Endothelial cell (in vitro differentiated cells): ENCODE data around the gene GNAO1. TPM values are rescaled to one million over a fixed set of nuclear protein-coding genes. Genes with fewer than 3 reads are reported as not detected.

Experiments
- DNase-seq: peaks from one replicate; pipeline ENCODE4 v3.0.0; 2021; ENCODE audit warnings: low spot score
- H3K27ac Mint-ChIP-seq: one replicate; pipeline ENCODE4 v1.8.0; 2021; ENCODE audit warnings: mixed read lengths, inconsistent platforms; ENCODE audit not compliant: unreplicated experiment
- H3K27me3 Mint-ChIP-seq: one replicate; pipeline ENCODE4 v1.8.0; 2021; ENCODE audit warnings: mild to moderate bottlenecking, moderate library complexity, mixed read lengths, inconsistent platforms; ENCODE audit not compliant: unreplicated experiment
- H3K36me3 Mint-ChIP-seq: one replicate; pipeline ENCODE4 v1.8.0; 2021; ENCODE audit warnings: mild to moderate bottlenecking, low read depth, mixed read lengths, inconsistent platforms; ENCODE audit not compliant: unreplicated experiment
- H3K4me1 Mint-ChIP-seq: one replicate; pipeline ENCODE4 v1.8.0; 2021; ENCODE audit warnings: mild to moderate bottlenecking, mixed read lengths, inconsistent platforms; ENCODE audit not compliant: unreplicated experiment
- H3K4me3 Mint-ChIP-seq: one replicate; pipeline ENCODE4 v1.8.0; 2021; ENCODE audit warnings: mild to moderate bottlenecking, mixed read lengths, inconsistent platforms; ENCODE audit not compliant: unreplicated experiment
- H3K9me3 Mint-ChIP-seq: one replicate; pipeline ENCODE4 v1.8.0; 2021; ENCODE audit warnings: mixed read lengths, inconsistent platforms; ENCODE audit not compliant: unreplicated experiment
- CTCF ChIP-seq: fragments of 200-600 bp; sonication (generic); IDR thresholded peaks from one replicate; pipeline ENCODE4 v1.5.0; 2021; ENCODE audit warnings: antibody characterized with exemption; ENCODE audit not compliant: unreplicated experiment
- total RNA-seq: library from RNA; stranded (reverse); fragmentation: NEBNext Ultra II Directional; extraction: Animal tissue kit (Norgen Biotek cat#: 25700); gene quantifications from one replicate; pipeline ENCODE4 v1.2.1, GENCODE V29; 2021; ENCODE audit not compliant: unreplicated experiment

GNAO1 gene
- total RNA-seq, 1 donor from 2014 or later: 0.69 TPM

- Mint-ChIP-seq H3K27ac (no peak overlapping the region), H3K36me3 (no peaks in the 10 kb centered on the region), H3K4me1 (peaks cover 3% of the 10 kb centered on the region), H3K9me3 (no peaks in the 10 kb centered on the region), H3K4me3 (no peak overlapping the region), H3K27me3 (no peaks in the 10 kb centered on the region)
- TF ChIP-seq CTCF: no peak
- DNase-seq: no peak
Measured at GRCh38 chr16:56234737-56235136, 43.4 kb downstream of the GNAO1 start.

GRCh38 chr16:56237451-56237930 is 46.2 kb downstream of the GNAO1 start:
- no peaks in the 10 kb centered on the region for H3K9me3 Mint-ChIP-seq
- no peak overlapping the region for H3K4me3 Mint-ChIP-seq
- H3K4me1 Mint-ChIP-seq: no peaks in the 10 kb centered on the region
- H3K27ac Mint-ChIP-seq: no peak overlapping the region
- no peak for TF ChIP-seq CTCF
- H3K27me3 Mint-ChIP-seq: no peaks in the 10 kb centered on the region
- DNase-seq: no peak
- H3K36me3 Mint-ChIP-seq: no peaks in the 10 kb centered on the region

DNA sequence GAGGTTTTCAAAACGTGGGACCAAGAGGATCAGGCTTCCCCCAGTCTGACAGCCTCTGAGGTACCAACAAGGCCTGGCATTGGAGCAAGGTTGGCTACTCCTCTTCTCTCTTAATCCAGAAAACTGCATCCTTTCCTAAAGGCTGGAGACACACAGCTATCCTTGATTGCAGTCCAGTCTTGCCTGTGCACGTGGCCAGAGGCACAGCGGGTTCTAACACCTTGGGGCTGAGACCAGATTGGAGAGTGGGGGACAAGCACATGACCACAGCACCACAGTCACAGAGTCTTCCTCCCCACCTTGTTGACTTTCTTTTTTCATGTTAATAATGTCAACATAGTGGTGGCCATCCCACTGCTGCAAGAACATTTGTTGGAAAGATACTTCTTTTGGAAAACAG is 46.9 kb downstream of the GNAO1 start:
- Mint-ChIP-seq H3K27me3 (no peaks in the 10 kb centered on the region), H3K4me1 (no peaks in the 10 kb centered on the region), H3K9me3 (no peaks in the 10 kb centered on the region), H3K36me3 (no peaks in the 10 kb centered on the region), H3K27ac (no peak overlapping the region), H3K4me3 (no peak overlapping the region)
- no peak for DNase-seq
- no peak for TF ChIP-seq CTCF

DNA sequence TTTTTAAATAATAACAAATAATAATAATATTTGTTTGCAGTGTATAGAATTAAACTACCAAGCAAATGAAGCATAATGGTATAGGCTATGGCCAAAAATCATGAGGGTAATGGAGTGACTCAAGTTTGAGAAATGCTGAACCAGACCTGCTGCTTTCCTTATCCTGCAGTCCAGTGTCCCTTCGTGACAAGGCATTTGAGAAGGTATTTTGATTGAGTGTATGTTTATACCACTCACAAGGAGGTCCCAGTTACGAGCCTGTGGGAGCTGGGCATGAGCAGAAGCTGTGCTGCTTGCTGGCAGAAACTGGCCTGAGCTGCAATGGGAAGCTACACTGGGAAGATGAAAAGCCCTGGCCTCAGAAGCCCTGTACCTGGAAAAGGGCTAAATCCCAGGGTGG is 50.3 kb downstream of the GNAO1 start:
- Mint-ChIP-seq H3K27ac (no peak overlapping the region), H3K4me1 (no peaks in the 10 kb centered on the region), H3K4me3 (no peak overlapping the region), H3K9me3 (no peaks in the 10 kb centered on the region), H3K27me3 (no peaks in the 10 kb centered on the region), H3K36me3 (no peaks in the 10 kb centered on the region)
- no peak for TF ChIP-seq CTCF
- DNase-seq: no peak

DNA sequence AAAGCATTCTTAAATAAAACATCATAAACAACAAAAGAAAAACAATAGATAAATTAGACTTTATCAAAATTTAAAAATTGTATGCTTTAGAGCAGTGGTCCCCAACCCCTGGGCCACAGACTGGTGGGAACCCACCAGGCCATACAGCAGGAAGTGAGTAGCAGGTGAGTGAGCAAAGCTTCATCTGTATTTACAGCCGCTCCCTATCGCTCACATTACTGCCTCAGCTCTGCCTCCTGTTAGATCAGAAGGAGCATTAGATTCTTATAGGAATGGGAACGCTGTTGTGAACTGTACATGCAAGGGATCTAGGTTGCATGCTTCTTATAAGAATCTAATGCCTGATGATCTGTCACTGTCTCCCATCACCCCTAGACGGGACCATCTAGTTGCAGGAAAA is 51.5 kb downstream of the GNAO1 start:
- Mint-ChIP-seq H3K4me3 (no peak overlapping the region), H3K27me3 (peaks cover 2% of the 10 kb centered on the region), H3K4me1 (no peaks in the 10 kb centered on the region), H3K36me3 (no peaks in the 10 kb centered on the region), H3K27ac (no peak overlapping the region), H3K9me3 (no peaks in the 10 kb centered on the region)
- no peak for DNase-seq
- TF ChIP-seq CTCF: no peak
